ENCODE results near the gene IRF2BPL.

GRCh38 chr14:77037938-77038568 lies 9.5 kb upstream of the IRF2BPL start:
- TF ChIP-seq POLR2AphosphoS5 (IDR thresholded peaks at IDR 0.05; ENCODE audit: low read depth, low read length), result no peak
- TF ChIP-seq POLR2A (IDR thresholded peaks at IDR 0.05; ENCODE audit: low read depth, low read length), result no peak
- TF ChIP-seq TAF1 (IDR thresholded peaks at IDR 0.05; ENCODE audit: low read depth, low read length), result no peak
